Lower lobe of right lung (tissue), 2 donors: ENCODE measurements around the gene FMNL2. TPM values are rescaled to one million over a fixed set of nuclear protein-coding genes. Genes with fewer than 3 reads are reported as not detected.

Experiments
- ATAC-seq, 2 donors: fragments of 200-7000 bp; cut with Tn5 transposase; one replicate each; pipeline ENCODE4 v1.9.1; 2020 to 2022; ENCODE audit warnings: mild to moderate bottlenecking in 2 of 2, moderate library complexity in 2 of 2
- DNase-seq: peaks from one replicate; pipeline ENCODE4 v3.0.0-alpha.2; 2020
- H3K27ac ChIP-seq: fragments of 200-600 bp; one replicate; pipeline ENCODE4 v1.8.0; 2022
- H3K27me3 ChIP-seq: fragments of 200-600 bp; one replicate; pipeline ENCODE4 v1.8.0; 2022; ENCODE audit warnings: low read depth
- H3K36me3 ChIP-seq: fragments of 200-600 bp; one replicate; pipeline ENCODE4 v1.8.0; 2022; ENCODE audit warnings: mild to moderate bottlenecking
- H3K4me1 ChIP-seq: fragments of 200-600 bp; one replicate; pipeline ENCODE4 v1.8.0; 2022
- H3K4me3 ChIP-seq: fragments of 200-600 bp; one replicate; pipeline ENCODE4 v1.8.0; 2022; ENCODE audit warnings: mild to moderate bottlenecking
- H3K9me3 ChIP-seq: fragments of 200-600 bp; one replicate; pipeline ENCODE4 v1.8.0; 2022
- intact Hi-C: fragments of 100-400 bp; cut with DNase I; formaldehyde crosslinking; loops from one replicate; pipeline ENCODE4 v1.11.0; 2022
- total RNA-seq: library from RNA; stranded (reverse); fragmentation: NEBNext Ultra II Directional; extraction: Animal tissue kit (Norgen Biotek cat#: 25700); gene quantifications from one replicate; pipeline ENCODE4 v1.2.1, GENCODE V29; 2021
- TF ChIP-seq, protein P1 (sequence below): fragments of 200-600 bp; IDR thresholded peaks from one replicate; pipeline ENCODE4 v1.8.0; 2022; ENCODE audit warnings: antibody characterized with exemption, mild to moderate bottlenecking
- donor health status: DM: no; HTN: yes; CAD: no; lungs with severe emphysema.

FMNL2 gene
- total RNA-seq, 1 donor from 2014 or later, result 77.9 TPM

DNA sequence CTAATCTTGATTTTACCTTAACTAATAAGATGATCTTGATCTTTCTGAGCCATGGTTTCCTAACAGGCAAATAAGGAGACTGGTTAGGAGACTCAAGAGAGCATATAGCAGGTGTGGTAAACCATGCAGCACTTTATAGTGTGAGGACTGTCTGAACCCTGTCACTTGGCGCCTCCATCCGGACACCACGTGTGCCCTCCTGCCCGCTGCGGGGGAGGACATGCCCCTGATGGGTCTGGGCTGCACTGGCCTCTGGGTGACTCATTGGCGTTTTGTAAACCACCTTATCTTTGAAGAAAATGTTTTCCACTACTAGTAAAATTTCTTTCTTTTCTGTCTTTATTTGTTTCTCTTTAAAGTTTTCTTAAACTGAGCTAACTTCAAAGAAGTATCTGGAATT is 131.1 kb downstream of the FMNL2 start:
- peak; percentile 33 to 49 for ATAC-seq
- TF ChIP-seq, protein P1, sequence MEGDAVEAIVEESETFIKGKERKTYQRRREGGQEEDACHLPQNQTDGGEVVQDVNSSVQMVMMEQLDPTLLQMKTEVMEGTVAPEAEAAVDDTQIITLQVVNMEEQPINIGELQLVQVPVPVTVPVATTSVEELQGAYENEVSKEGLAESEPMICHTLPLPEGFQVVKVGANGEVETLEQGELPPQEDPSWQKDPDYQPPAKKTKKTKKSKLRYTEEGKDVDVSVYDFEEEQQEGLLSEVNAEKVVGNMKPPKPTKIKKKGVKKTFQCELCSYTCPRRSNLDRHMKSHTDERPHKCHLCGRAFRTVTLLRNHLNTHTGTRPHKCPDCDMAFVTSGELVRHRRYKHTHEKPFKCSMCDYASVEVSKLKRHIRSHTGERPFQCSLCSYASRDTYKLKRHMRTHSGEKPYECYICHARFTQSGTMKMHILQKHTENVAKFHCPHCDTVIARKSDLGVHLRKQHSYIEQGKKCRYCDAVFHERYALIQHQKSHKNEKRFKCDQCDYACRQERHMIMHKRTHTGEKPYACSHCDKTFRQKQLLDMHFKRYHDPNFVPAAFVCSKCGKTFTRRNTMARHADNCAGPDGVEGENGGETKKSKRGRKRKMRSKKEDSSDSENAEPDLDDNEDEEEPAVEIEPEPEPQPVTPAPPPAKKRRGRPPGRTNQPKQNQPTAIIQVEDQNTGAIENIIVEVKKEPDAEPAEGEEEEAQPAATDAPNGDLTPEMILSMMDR, result no peak
- Histone ChIP-seq H3K27me3 (no peaks in the 10 kb centered on the region), H3K36me3 (no peaks in the 10 kb centered on the region), H3K9me3 (no peaks in the 10 kb centered on the region), H3K27ac (peak overlapping the region; percentile 64), H3K4me3 (no peak overlapping the region), H3K4me1 (peaks cover 66% of the 10 kb centered on the region)
- intact Hi-C loops, result no loop called here
- DNase-seq, result no peak

DNA sequence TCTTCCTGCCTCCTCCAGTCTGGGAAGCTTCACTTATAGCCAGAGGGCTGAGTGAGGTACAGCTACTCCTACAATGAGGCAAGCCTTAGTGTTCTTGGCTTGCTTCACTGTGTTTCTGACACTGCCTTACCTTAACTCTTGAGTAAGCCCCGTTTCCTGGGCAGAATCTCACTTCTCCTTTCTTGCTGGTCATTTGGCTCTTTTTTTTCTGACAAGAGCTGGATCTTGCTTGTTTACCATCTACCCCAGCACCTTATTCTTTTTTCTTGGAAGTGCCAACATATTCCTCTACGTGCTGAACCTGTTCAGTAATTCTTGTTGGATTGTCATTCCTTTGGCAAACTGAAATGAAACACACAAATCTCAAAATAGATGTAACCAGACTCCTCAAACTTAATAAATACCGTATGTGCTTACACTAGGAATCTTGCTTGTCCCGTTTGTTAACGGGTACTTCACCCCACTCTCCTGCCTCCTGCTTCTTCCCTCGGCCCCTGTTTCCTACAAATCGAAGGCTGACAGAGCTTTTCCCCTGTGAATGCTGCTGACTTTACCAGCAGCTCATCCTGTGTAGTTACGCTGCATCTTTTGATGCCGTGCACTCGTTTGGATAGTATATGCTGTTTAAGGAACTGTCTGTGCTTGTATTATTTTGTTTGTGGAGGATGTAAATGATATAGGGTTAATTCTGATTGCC is 132.2 kb downstream of the FMNL2 start:
- DNase-seq, result no peak
- intact Hi-C loops, result no loop called here
- peak overlapping the region; percentile 64 for H3K27ac ChIP-seq
- H3K9me3 ChIP-seq, result no peaks in the 10 kb centered on the region
- TF ChIP-seq, protein P1, result no peak
- H3K4me1 ChIP-seq, result peaks cover 77% of the 10 kb centered on the region
- no peaks in the 10 kb centered on the region for H3K27me3 ChIP-seq
- H3K36me3 ChIP-seq, result no peaks in the 10 kb centered on the region
- peak; percentile 80 to 81 for ATAC-seq
- no peak overlapping the region for H3K4me3 ChIP-seq

DNA sequence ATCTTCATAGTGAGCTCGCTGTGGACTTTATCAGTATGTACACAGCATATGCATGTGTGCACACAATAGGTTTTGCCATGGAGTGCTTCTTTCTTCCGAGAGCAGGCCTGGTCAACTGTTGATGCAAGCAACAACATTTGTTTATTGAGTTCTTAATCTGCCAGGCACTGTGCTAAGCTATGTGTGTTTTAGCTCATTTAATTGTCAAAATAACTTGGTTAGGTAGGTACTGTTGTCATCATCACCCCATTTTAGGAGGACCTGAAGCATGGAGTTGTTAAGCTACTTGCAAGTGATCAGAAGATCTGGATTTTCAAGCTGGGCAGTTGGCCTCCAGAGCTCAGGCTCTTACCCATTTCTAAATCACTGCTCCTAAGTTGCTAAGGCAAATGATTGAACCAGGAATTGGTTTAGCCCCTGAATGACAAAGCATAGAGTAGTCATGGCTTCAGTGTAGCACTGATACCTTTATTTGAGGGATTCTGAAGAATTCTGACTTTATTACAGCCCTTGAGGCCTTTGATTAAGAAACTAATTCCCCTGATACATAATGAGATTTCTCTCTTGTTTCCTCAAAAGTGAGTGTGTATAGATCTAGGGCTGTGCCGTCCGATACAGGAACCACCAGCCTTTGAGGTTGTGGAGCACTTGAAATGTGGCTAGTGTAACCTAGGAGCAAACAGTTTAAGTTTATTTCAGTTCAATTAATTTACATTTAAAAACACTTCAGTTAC is 132.9 kb downstream of the FMNL2 start:
- ATAC-seq, result peak; percentile 47 to 51
- no peaks in the 10 kb centered on the region for H3K9me3 ChIP-seq
- TF ChIP-seq, protein P1, result no peak
- peaks cover 83% of the 10 kb centered on the region for H3K4me1 ChIP-seq
- no peak overlapping the region for H3K4me3 ChIP-seq
- intact Hi-C loops, result no loop called here
- peak overlapping the region; percentile 64 for H3K27ac ChIP-seq
- no peaks in the 10 kb centered on the region for H3K36me3 ChIP-seq
- H3K27me3 ChIP-seq, result no peaks in the 10 kb centered on the region
- no peak for DNase-seq

DNA sequence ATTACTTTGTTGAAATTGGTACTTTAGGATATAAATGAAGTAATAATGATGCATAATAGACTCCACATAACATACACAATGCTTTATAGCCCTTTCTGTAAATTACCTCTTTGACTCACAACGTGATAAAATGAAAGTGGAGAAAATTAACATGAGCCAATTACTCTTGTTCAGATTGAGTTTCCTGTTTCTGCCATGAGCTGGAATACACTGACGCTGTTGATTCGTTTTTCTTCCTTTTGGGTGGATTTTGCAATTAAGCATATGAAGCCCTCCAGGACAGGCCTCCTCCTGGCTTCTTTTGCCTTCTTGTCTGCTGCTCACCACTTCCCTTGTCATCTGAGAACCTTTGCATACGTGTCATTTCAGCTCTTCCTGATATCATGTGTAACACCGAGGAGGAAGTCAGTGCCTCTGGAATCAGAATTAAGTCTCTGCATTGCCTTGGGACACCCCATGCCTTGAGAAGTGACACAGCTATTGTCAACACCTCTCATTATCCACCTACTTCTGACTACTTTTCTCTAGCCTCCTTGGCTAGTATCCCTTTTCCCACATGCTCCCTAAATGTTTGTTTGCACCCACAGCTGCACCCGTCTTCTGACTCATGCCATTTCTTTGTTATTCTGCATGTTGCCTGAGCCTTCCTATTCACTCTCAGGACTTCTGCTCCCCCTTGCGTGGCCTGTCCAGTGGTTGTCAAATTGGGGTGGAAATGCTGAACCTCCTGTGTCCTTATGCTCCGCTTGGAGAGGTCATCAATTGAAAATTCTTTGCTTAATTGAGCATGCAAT is 134.1 kb downstream of the FMNL2 start:
- TF ChIP-seq, protein P1, result no peak
- H3K27me3 ChIP-seq, result no peaks in the 10 kb centered on the region
- H3K9me3 ChIP-seq, result no peaks in the 10 kb centered on the region
- intact Hi-C loops, result no loop called here
- peak overlapping the region; percentile 9 for H3K4me3 ChIP-seq
- peaks cover 83% of the 10 kb centered on the region for H3K4me1 ChIP-seq
- no peaks in the 10 kb centered on the region for H3K36me3 ChIP-seq
- no peak for DNase-seq
- ATAC-seq, result peak; percentile 26 to 52
- H3K27ac ChIP-seq, result peak overlapping the region; percentile 52
